NT2/D1 (cell line): ENCODE measurements around the gene MRPL22.
"Not testable (repeated sequence)": the region's sequence is repeated elsewhere in the genome, so short reads cannot be mapped to it uniquely, and the experiment has no call there.

Experiments used
- DNase-seq: peaks from one replicate; pipeline ENCODE4 v3.0.0-alpha.2; 2011; ENCODE audit warnings: low read depth, low spot score
- H3K27me3 ChIP-seq: 2 replicates; pipeline ENCODE4 v1.6.0; 2011; ENCODE audit warnings: mild to moderate bottlenecking; ENCODE audit not compliant: insufficient read length, insufficient read depth
- H3K36me3 ChIP-seq: 2 replicates; pipeline ENCODE4 v1.6.1; 2011; ENCODE audit warnings: mild to moderate bottlenecking, low read length, mixed read lengths; ENCODE audit not compliant: insufficient read depth, insufficient read length
- H3K4me1 ChIP-seq: 2 replicates; pipeline ENCODE4 v1.5.1; 2011; ENCODE audit not compliant: insufficient read depth, insufficient read length
- H3K4me3 ChIP-seq: 2 replicates; pipeline ENCODE4 v1.5.1; 2011; ENCODE audit warnings: low read depth; ENCODE audit not compliant: insufficient read length
- H3K9ac ChIP-seq: 2 replicates; pipeline ENCODE4 v1.6.0; 2011; ENCODE audit warnings: low read depth; ENCODE audit not compliant: insufficient read length
- H3K9me3 ChIP-seq: 2 replicates; pipeline ENCODE4 v1.5.1; 2011; ENCODE audit warnings: mild to moderate bottlenecking, low read length; ENCODE audit not compliant: insufficient read depth
- SUZ12 ChIP-seq: IDR thresholded peaks from 2 replicates; pipeline ENCODE4 v1.6.1; 2011; ENCODE audit not compliant: insufficient read length, insufficient read depth; ENCODE audit errors: extremely low read depth
- YY1 ChIP-seq: IDR thresholded peaks from 2 replicates; pipeline ENCODE4 v1.6.1; 2011; ENCODE audit not compliant: insufficient read length, insufficient read depth
- ZNF274 ChIP-seq: IDR thresholded peaks from 2 replicates; pipeline ENCODE4 v1.6.1; 2011; ENCODE audit warnings: mild to moderate bottlenecking, low read depth, low read length

MRPL22 gene

DNA sequence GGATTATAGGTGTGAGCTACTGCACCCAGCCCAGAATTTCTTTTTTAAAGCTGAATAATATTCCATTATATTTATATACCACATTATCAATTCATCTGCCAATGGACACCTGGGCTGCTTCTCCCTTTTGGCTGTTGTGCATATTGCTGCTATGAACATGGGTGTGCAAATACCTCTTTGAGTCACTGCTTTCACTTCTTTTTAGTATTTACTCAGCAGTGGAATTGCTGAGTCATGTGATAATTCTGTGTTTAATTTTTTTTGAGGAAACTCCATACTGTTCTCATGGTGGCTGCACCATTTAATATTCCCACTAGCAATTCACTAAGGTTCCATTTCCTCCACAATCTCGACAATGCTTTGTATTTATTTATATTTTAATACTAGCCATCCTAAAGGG is 36.5 kb downstream of the MRPL22 start:
- Histone ChIP-seq H3K27me3 (no peaks in the 10 kb centered on the region), H3K4me1 (no peaks in the 10 kb centered on the region), H3K9ac (no peak overlapping the region), H3K36me3 (no peaks in the 10 kb centered on the region), H3K9me3 (no peaks in the 10 kb centered on the region; the same call in 1 of the 2 replicates), H3K4me3 (no peak overlapping the region)
- TF ChIP-seq ZNF274 (no peak), YY1 (no peak), SUZ12 (no peak)
- DNase-seq: no peak

DNA sequence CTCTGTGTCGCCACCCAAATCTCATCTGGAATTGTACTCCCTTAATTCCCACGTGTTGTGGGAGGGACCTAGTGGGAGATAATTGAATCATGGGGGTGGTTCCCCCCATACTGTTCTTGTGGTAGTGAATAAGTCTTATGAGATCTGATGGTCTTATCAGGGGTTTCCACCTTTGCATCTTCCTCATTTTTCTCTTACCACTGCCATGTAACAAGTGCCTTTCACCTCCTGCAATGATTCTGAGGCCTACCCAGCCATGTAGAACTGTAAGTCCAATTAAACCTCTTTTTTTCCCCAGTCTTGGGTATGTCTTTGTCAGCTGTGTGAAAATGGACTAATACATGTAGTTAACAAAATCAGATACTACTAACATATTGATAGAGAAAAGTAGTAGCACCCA is 37.4 kb downstream of the MRPL22 start:
- not testable (repeated sequence) for H3K4me3 ChIP-seq, DNase-seq, H3K9me3 ChIP-seq, H3K4me1 ChIP-seq, H3K9ac ChIP-seq, H3K27me3 ChIP-seq, H3K36me3 ChIP-seq

DNA sequence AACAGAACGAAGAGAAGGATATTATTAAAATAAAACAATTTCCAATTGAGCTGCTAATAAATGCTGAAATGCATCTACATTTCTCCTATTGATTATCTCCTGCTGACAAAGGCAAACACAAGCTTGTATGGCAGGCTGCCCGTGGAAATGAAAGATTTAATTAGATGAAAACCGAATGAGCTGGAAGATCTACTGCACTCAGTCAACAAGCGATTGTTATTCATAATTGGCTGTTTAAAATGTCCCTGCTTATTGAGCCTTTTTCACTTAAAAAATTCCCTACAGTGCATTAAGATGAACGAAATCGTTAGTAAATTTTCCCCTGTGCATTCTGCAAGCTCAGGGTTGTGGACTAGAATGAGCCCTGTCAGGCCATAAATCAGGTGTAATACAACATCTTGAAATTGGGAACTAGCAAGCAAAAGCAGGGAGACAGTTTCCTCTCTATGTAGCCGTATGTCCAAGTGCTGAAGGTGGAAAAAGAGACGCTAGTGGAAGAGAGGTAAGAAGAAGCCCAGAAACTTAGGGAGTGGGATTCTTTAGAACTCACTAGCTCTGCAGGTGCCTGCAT is 44.2 kb downstream of the MRPL22 start:
- TF ChIP-seq SUZ12 (no peak), YY1 (no peak), ZNF274 (no peak)
- no peak for DNase-seq
- H3K4me3 ChIP-seq: no peak overlapping the region
- no peaks in the 10 kb centered on the region for H3K4me1 ChIP-seq
- H3K36me3 ChIP-seq: no peaks in the 10 kb centered on the region
- H3K27me3 ChIP-seq: no peaks in the 10 kb centered on the region
- H3K9me3 ChIP-seq: no peaks in the 10 kb centered on the region
- H3K9ac ChIP-seq: no peak overlapping the region

DNA sequence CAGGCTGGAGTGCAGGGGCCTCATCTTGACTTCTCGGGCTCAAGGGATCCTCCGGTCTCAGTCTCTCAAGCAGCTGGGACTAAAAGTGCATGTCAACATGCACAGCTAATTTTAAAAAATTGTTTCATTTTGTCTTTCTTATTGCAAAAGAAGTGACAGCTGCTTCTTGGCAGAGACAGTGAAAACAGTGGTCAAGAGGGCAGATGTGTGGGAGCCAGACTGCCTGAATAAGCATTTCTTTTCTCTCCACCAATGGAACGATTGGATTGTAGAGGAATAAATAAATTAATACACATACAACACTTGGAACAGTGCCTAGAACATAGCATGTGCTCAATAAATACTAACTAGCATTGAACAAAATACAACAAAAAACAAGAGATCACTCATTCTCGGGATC is 45.3 kb downstream of the MRPL22 start:
- H3K4me1 ChIP-seq: no peaks in the 10 kb centered on the region
- no peaks in the 10 kb centered on the region for H3K9me3 ChIP-seq
- no peak overlapping the region for H3K4me3 ChIP-seq
- H3K36me3 ChIP-seq: no peaks in the 10 kb centered on the region
- TF ChIP-seq SUZ12 (no peak), ZNF274 (no peak), YY1 (no peak)
- no peaks in the 10 kb centered on the region for H3K27me3 ChIP-seq
- DNase-seq: no peak
- H3K9ac ChIP-seq: no peak overlapping the region

DNA sequence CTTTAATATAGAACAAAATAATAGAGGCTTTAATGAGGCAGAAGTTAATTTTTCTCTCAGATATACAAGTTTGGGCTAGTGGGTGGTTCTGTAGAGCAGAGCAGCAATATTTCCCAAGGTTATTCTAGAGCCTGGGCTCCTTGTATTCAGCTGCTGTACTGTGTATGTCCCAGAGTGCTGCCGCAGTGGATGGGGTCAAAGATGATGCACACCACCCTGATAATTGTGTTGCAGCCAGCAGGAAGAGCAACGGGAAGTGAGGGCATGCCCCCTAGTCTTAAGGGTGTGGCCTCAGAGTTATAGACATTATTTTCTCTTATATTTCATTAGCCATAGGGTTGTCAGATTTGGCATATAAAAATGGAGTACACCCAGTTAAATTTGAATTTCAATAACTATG is 48.8 kb downstream of the MRPL22 start:
- H3K9ac ChIP-seq: no peak overlapping the region
- H3K4me1 ChIP-seq: no peaks in the 10 kb centered on the region
- no peak for DNase-seq
- no peak overlapping the region for H3K4me3 ChIP-seq
- TF ChIP-seq SUZ12 (no peak), YY1 (no peak), ZNF274 (no peak)
- no peaks in the 10 kb centered on the region for H3K9me3 ChIP-seq
- H3K36me3 ChIP-seq: no peaks in the 10 kb centered on the region
- no peaks in the 10 kb centered on the region for H3K27me3 ChIP-seq

DNA sequence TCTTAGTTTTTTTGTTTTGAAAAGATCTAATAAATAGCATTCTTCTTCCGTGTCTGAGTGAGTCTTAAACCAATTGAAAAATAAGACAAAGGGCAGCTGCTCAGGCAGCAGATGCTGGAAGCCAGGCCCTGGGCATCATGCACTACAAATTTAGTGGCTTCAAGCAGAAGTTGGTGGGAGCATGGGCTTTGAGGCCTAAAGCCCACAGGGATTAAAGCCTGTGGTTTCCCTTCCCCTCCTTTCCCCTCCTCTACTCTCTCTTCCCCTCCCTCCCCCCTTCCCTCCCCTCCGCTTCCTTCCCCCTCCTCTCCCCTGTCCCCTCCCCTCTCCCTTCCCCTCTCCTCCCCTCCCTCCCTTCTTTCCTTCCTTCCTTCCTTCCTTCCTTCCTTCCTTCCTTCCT is 52.6 kb downstream of the MRPL22 start:
- no peak overlapping the region for H3K9ac ChIP-seq
- no peak overlapping the region for H3K4me3 ChIP-seq
- H3K36me3 ChIP-seq: no peaks in the 10 kb centered on the region
- TF ChIP-seq YY1: no peak
- no peak for TF ChIP-seq SUZ12
- no peak for TF ChIP-seq ZNF274
- H3K9me3 ChIP-seq: no peaks in the 10 kb centered on the region
- no peaks in the 10 kb centered on the region for H3K27me3 ChIP-seq
- H3K4me1 ChIP-seq: no peaks in the 10 kb centered on the region
- DNase-seq: no peak

DNA sequence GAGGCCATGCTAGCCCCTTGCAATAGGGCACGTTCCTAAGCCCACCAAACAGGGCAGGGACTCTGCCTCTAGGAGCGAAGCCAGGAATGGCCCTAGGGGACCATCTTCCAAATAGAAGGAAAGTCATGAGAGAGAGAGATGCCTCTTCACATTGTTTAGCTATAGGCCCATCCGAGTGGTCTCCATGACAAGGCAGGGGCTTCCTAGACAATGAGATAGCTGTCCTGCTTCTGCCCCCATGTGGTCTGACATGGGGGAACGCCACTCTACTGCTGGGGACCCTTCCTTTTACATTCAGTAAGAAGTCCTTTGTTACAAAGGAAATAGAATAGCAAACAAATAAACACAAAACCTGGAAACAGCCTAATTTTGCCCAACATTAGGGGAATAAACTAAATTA is 54.8 kb downstream of the MRPL22 start:
- Histone ChIP-seq H3K36me3 (no peaks in the 10 kb centered on the region), H3K4me1 (no peaks in the 10 kb centered on the region), H3K9me3 (no peaks in the 10 kb centered on the region), H3K9ac (no peak overlapping the region), H3K4me3 (no peak overlapping the region), H3K27me3 (no peaks in the 10 kb centered on the region)
- no peak for DNase-seq
- TF ChIP-seq YY1 (no peak), SUZ12 (no peak), ZNF274 (no peak)

DNA sequence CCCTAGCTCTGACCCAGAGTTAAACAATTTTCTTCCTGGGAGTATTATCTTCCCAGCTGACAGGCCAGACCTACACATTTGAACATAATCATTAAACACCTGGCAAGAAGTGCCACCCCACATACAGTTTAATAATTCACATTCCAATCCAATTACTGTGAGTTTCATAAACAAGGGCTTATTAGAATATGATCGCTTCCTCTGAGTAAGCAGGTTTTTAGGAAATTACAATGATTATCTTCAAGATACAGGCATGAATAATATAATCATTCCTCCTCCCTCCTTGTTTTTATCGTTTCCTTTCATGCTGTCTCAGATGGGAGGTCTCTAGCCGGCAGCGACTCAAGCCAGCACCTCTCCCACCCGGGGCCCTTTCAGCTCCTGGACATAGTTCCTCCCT is 56.9 kb downstream of the MRPL22 start:
- H3K4me1 ChIP-seq: no peaks in the 10 kb centered on the region
- no peak overlapping the region for H3K4me3 ChIP-seq
- no peaks in the 10 kb centered on the region for H3K36me3 ChIP-seq
- no peak overlapping the region for H3K9ac ChIP-seq
- H3K27me3 ChIP-seq: no peaks in the 10 kb centered on the region
- DNase-seq: no peak
- H3K9me3 ChIP-seq: no peaks in the 10 kb centered on the region
- no peak for TF ChIP-seq ZNF274
- TF ChIP-seq SUZ12: no peak
- no peak for TF ChIP-seq YY1
